ENCODE data around the gene PRELID2.

GRCh38 chr5:145715412-145715811 is 119.7 kb downstream of the PRELID2 start:
- TF ChIP-seq CTCF (conservative IDR thresholded peaks at IDR 0.05 in 1 of 2, IDR thresholded peaks at IDR 0.05 in 1 of 2; ENCODE audit: extremely low read depth in 1 of 2, insufficient read depth in 1 of 2, low read depth in 1 of 2, low read length in 2 of 2): no peak
- no peak for TF ChIP-seq EZH2 (IDR thresholded peaks at IDR 0.05; ENCODE audit: borderline replicate concordance, low read length)

Data from mammary epithelial cell (primary cell).